WTC11 (cell line): ENCODE data around the gene NOXA1. TPM values are rescaled to one million over a fixed set of nuclear protein-coding genes. Genes with fewer than 3 reads are reported as not detected.

Experiments
- ATAC-seq: fragments of 200-7000 bp; cut with Tn5 transposase; 2 replicates; pipeline ENCODE4 v1.10.0; 2021; ENCODE audit warnings: mild to moderate bottlenecking, moderate library complexity
- CTCF ChIA-PET: fragments of 300-600 bp; sonication (Branson Sonifier 250); formaldehyde crosslinking; loops from one replicate; lab custom pipeline; 2021; ENCODE audit warnings: antibody characterized with exemption; lab: Charles Lee
- POLR2A ChIA-PET: fragments of 350-600 bp; sonication (Branson Sonifier 250); formaldehyde crosslinking; loops from one replicate; lab custom pipeline; 2021; ENCODE audit warnings: antibody characterized with exemption; lab: Charles Lee
- DNase-seq: peaks from one replicate; pipeline ENCODE4 v3.0.0; 2021; ENCODE audit warnings: low spot score
- H3K27ac Mint-ChIP-seq: 2 replicates; pipeline ENCODE4 v1.8.0; 2021; ENCODE audit warnings: mixed read lengths
- H3K27me3 Mint-ChIP-seq: 2 replicates; pipeline ENCODE4 v1.8.0; 2021; ENCODE audit warnings: low read depth, mild to moderate bottlenecking, moderate library complexity, mixed read lengths
- H3K36me3 Mint-ChIP-seq: 2 replicates; pipeline ENCODE4 v1.8.0; 2021; ENCODE audit warnings: mixed read lengths
- H3K4me1 Mint-ChIP-seq: 2 replicates; pipeline ENCODE4 v1.8.0; 2022; ENCODE audit warnings: mixed read lengths
- H3K4me3 Mint-ChIP-seq: 2 replicates; pipeline ENCODE4 v1.8.0; 2021; ENCODE audit warnings: mild to moderate bottlenecking, moderate library complexity, mixed read lengths
- H3K9me3 Mint-ChIP-seq: 2 replicates; pipeline ENCODE4 v1.8.0; 2021; ENCODE audit warnings: mixed read lengths
- ATF2 ChIP-seq: sonication (generic); formaldehyde crosslinking; IDR thresholded peaks from 2 replicates; pipeline ENCODE4 v1.8.1; 2022; ENCODE audit warnings: low read depth, missing genetic modification reagents, borderline replicate concordance
- CBFB ChIP-seq: sonication (generic); formaldehyde crosslinking; IDR thresholded peaks from 2 replicates; pipeline ENCODE4 v1.8.1; 2022; ENCODE audit warnings: mild to moderate bottlenecking, low read depth, missing genetic modification reagents
- CREM ChIP-seq: sonication (generic); formaldehyde crosslinking; IDR thresholded peaks from 2 replicates; pipeline ENCODE4 v1.8.1; 2022; ENCODE audit warnings: mild to moderate bottlenecking, missing genetic modification reagents, moderate library complexity
- FOXJ3 ChIP-seq: sonication (generic); formaldehyde crosslinking; IDR thresholded peaks from 2 replicates; pipeline ENCODE4 v1.9.0; 2021; ENCODE audit warnings: missing genetic modification reagents, mild to moderate bottlenecking, borderline replicate concordance
- HMGXB4 ChIP-seq: sonication (generic); formaldehyde crosslinking; IDR thresholded peaks from 2 replicates; pipeline ENCODE4 v1.8.1; 2023; ENCODE audit warnings: mild to moderate bottlenecking, moderate library complexity, missing genetic modification reagents
- JUN ChIP-seq: sonication (generic); formaldehyde crosslinking; IDR thresholded peaks from 2 replicates; pipeline ENCODE4 v1.8.0; 2023; ENCODE audit warnings: mild to moderate bottlenecking, missing genetic modification reagents
- NFATC4 ChIP-seq: fragments of 250-450 bp; sonication (Bioruptor Pico); IDR thresholded peaks from 2 replicates; pipeline ENCODE4 v1.9.0; 2021; ENCODE audit warnings: mild to moderate bottlenecking
- NR3C1 ChIP-seq: sonication (generic); formaldehyde crosslinking; conservative IDR thresholded peaks from 2 replicates; pipeline ENCODE4 v1.8.1; 2023; ENCODE audit warnings: low read depth, mild to moderate bottlenecking, missing genetic modification reagents
- RELA ChIP-seq: sonication (generic); formaldehyde crosslinking; IDR thresholded peaks from 2 replicates; pipeline ENCODE4 v1.8.1; 2022; ENCODE audit warnings: missing genetic modification reagents, mild to moderate bottlenecking, borderline replicate concordance
- SMAD3 ChIP-seq: sonication (generic); formaldehyde crosslinking; IDR thresholded peaks from 2 replicates; pipeline ENCODE4 v1.8.0; 2022; ENCODE audit warnings: missing genetic modification reagents, mild to moderate bottlenecking, borderline replicate concordance
- STAT6 ChIP-seq: sonication (generic); formaldehyde crosslinking; conservative IDR thresholded peaks from 2 replicates; pipeline ENCODE4 v1.8.1; 2023; ENCODE audit warnings: mild to moderate bottlenecking, low read depth, missing genetic modification reagents, moderate library complexity
- TP53 ChIP-seq: sonication (generic); formaldehyde crosslinking; IDR thresholded peaks from 2 replicates; pipeline ENCODE4 v1.8.1; 2023; ENCODE audit warnings: mild to moderate bottlenecking, missing genetic modification reagents
- ZNF671 ChIP-seq: fragments of 250-450 bp; sonication (Bioruptor Pico); IDR thresholded peaks from 2 replicates; pipeline ENCODE4 v1.8.0; 2021; ENCODE audit warnings: mild to moderate bottlenecking
- total RNA-seq: library from RNA; stranded (reverse); gene quantifications from 3 replicates; pipeline ENCODE4 v1.2.3, GENCODE V29; 2021
- TF ChIP-seq, protein P1 (sequence below): fragments of 200-600 bp; IDR thresholded peaks from 2 replicates; pipeline ENCODE4 v1.8.0; 2022; ENCODE audit warnings: antibody characterized with exemption
- TF ChIP-seq, protein P2 (sequence below): sonication (generic); formaldehyde crosslinking; IDR thresholded peaks from 2 replicates; pipeline ENCODE4 v1.8.0; 2022; ENCODE audit warnings: mild to moderate bottlenecking, missing genetic modification reagents
- TF ChIP-seq, protein P3 (sequence below): sonication (generic); formaldehyde crosslinking; conservative IDR thresholded peaks from 2 replicates; pipeline ENCODE4 v1.8.1; 2022; ENCODE audit warnings: mild to moderate bottlenecking, missing genetic modification reagents
- TF ChIP-seq, protein P4 (sequence below): sonication (generic); formaldehyde crosslinking; IDR thresholded peaks from 2 replicates; pipeline ENCODE4 v1.8.0; 2023; ENCODE audit warnings: mild to moderate bottlenecking, missing genetic modification reagents
- TF ChIP-seq, protein P5 (sequence below): fragments of 250-450 bp; sonication (Bioruptor Pico); IDR thresholded peaks from 2 replicates; pipeline ENCODE4 v1.8.0; 2021; ENCODE audit warnings: mild to moderate bottlenecking

The NOXA1 gene
- total RNA-seq, 1 experiment from 2014 or later = 2.9 TPM

DNA sequence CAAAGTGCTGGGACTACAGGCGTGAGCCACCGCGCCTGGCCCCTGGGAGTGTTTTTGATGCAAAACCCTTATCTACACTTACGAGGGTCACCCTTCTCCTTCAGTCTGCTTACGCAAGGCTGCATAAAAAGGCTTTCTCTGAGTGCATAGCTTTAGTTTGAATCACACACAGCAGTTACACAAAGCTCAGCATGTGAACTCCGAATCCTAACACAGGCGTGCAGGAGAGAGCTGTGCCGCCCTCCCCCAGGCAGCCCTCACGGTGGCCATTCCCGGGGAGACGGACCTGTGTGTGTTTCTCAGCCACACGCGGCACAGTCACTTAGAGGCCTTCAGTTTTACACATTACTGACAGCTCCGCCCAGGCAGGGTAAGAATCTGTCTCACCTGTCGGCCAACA lies 27.0 kb upstream of the NOXA1 start (continued):
- TF ChIP-seq, protein P1, sequence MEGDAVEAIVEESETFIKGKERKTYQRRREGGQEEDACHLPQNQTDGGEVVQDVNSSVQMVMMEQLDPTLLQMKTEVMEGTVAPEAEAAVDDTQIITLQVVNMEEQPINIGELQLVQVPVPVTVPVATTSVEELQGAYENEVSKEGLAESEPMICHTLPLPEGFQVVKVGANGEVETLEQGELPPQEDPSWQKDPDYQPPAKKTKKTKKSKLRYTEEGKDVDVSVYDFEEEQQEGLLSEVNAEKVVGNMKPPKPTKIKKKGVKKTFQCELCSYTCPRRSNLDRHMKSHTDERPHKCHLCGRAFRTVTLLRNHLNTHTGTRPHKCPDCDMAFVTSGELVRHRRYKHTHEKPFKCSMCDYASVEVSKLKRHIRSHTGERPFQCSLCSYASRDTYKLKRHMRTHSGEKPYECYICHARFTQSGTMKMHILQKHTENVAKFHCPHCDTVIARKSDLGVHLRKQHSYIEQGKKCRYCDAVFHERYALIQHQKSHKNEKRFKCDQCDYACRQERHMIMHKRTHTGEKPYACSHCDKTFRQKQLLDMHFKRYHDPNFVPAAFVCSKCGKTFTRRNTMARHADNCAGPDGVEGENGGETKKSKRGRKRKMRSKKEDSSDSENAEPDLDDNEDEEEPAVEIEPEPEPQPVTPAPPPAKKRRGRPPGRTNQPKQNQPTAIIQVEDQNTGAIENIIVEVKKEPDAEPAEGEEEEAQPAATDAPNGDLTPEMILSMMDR = no peak

- DNase-seq = no peak
- Mint-ChIP-seq H3K27me3 (no peaks in the 10 kb centered on the region), H3K9me3 (peaks cover under 1% of the 10 kb centered on the region; the same call in 1 of the 2 replicates), H3K27ac (no peak overlapping the region), H3K4me3 (no peak overlapping the region)
- no peak for TF ChIP-seq ZNF671 (CRISPR knock-in tag)
- no peak for TF ChIP-seq CREM (CRISPR knock-in tag)
- no peak for TF ChIP-seq SMAD3 (CRISPR knock-in tag)
- no peak for TF ChIP-seq NFATC4 (CRISPR knock-in tag)
- no peak for TF ChIP-seq CBFB (CRISPR knock-in tag)
- TF ChIP-seq NR3C1 = no peak
- TF ChIP-seq TP53 (CRISPR knock-in tag) = no peak
- TF ChIP-seq, protein P2, sequence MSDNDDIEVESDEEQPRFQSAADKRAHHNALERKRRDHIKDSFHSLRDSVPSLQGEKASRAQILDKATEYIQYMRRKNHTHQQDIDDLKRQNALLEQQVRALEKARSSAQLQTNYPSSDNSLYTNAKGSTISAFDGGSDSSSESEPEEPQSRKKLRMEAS (CRISPR knock-in tag) = no peak
- TF ChIP-seq, all 79 proteins: peak for 0
- ATAC-seq = no peak
- H3K36me3 Mint-ChIP-seq = peaks cover 4% of the 10 kb centered on the region
- CTCF ChIA-PET = interaction anchor here (0.6 to 2.1 kb wide), 2 partner anchors 101 to 110 kb away, joined by 3 to 7 read pairs; no protein-coding TSS in a partner anchor
- POLR2A ChIA-PET = no interaction called here
- H3K4me1 Mint-ChIP-seq = no peaks in the 10 kb centered on the region
Measured at GRCh38 chr9:137396634-137397367, 26.4 kb upstream of the NOXA1 start.

- ChIA-PET POLR2A (no interaction called here), CTCF (interaction anchor here (2.1 kb wide), 1 partner anchor 111 kb away, joined by 7 read pairs; no protein-coding TSS in a partner anchor)
- no peak for DNase-seq
- peaks cover 10% of the 10 kb centered on the region for H3K9me3 Mint-ChIP-seq
- H3K36me3 Mint-ChIP-seq = peaks cover 15% of the 10 kb centered on the region
- H3K27ac Mint-ChIP-seq = no peak overlapping the region
- no peak overlapping the region for H3K4me3 Mint-ChIP-seq
- H3K4me1 Mint-ChIP-seq = no peaks in the 10 kb centered on the region
- ATAC-seq = no peak
- no peaks in the 10 kb centered on the region; the same call in 1 of the 2 replicates for H3K27me3 Mint-ChIP-seq
- TF ChIP-seq, protein P3, sequence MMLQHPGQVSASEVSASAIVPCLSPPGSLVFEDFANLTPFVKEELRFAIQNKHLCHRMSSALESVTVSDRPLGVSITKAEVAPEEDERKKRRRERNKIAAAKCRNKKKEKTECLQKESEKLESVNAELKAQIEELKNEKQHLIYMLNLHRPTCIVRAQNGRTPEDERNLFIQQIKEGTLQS (CRISPR knock-in tag) = no peak
- TF ChIP-seq STAT6 (no peak), HMGXB4 (CRISPR knock-in tag) (no peak), JUN (CRISPR knock-in tag) (no peak), CBFB (CRISPR knock-in tag) (no peak), RELA (no peak), FOXJ3 (no peak), ATF2 (CRISPR knock-in tag) (no peak)
- TF ChIP-seq, protein P4, sequence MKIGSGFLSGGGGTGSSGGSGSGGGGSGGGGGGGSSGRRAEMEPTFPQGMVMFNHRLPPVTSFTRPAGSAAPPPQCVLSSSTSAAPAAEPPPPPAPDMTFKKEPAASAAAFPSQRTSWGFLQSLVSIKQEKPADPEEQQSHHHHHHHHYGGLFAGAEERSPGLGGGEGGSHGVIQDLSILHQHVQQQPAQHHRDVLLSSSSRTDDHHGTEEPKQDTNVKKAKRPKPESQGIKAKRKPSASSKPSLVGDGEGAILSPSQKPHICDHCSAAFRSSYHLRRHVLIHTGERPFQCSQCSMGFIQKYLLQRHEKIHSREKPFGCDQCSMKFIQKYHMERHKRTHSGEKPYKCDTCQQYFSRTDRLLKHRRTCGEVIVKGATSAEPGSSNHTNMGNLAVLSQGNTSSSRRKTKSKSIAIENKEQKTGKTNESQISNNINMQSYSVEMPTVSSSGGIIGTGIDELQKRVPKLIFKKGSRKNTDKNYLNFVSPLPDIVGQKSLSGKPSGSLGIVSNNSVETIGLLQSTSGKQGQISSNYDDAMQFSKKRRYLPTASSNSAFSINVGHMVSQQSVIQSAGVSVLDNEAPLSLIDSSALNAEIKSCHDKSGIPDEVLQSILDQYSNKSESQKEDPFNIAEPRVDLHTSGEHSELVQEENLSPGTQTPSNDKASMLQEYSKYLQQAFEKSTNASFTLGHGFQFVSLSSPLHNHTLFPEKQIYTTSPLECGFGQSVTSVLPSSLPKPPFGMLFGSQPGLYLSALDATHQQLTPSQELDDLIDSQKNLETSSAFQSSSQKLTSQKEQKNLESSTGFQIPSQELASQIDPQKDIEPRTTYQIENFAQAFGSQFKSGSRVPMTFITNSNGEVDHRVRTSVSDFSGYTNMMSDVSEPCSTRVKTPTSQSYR (CRISPR knock-in tag) = no peak
- TF ChIP-seq, protein P5, sequence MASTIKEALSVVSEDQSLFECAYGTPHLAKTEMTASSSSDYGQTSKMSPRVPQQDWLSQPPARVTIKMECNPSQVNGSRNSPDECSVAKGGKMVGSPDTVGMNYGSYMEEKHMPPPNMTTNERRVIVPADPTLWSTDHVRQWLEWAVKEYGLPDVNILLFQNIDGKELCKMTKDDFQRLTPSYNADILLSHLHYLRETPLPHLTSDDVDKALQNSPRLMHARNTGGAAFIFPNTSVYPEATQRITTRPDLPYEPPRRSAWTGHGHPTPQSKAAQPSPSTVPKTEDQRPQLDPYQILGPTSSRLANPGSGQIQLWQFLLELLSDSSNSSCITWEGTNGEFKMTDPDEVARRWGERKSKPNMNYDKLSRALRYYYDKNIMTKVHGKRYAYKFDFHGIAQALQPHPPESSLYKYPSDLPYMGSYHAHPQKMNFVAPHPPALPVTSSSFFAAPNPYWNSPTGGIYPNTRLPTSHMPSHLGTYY = no peak
Measured at GRCh38 chr9:137397675-137398423, 25.3 kb upstream of the NOXA1 start.
